H1 (cell line): ENCODE measurements around the gene DHRS12. TPM values are rescaled to one million over a fixed set of nuclear protein-coding genes. Genes with fewer than 3 reads are reported as not detected.

Experiments
- CTCF ChIA-PET: fragments of 300-600 bp; sonication (Branson Sonifier 250); formaldehyde crosslinking; loops from one replicate; lab custom pipeline; 2021; ENCODE audit not compliant: partially characterized antibody; lab: Charles Lee
- POLR2A ChIA-PET: fragments of 300-600 bp; sonication (Branson Sonifier 250); formaldehyde crosslinking; loops from one replicate; lab custom pipeline; 2021; ENCODE audit warnings: inconsistent platforms; ENCODE audit not compliant: partially characterized antibody; lab: Charles Lee
- DNase-seq, 2 experiments: peaks; one replicate each; pipeline versions ENCODE4 v3.0.0 to v3.0.0-alpha.2; 2010 to 2022; ENCODE audit warnings: low spot score in 2 of 2, low read depth in 1 of 2, mixed read lengths in 1 of 2
- FAIRE-seq: peaks from 2 replicates; lab custom pipeline; 2011; peaks lifted over from hg19 to GRCh38; lab: Jason Lieb, UNC
- H2AFZ ChIP-seq: 2 replicates; pipeline ENCODE4 v1.8.1; 2012; ENCODE audit warnings: low read length, inconsistent platforms
- H2AK5ac ChIP-seq: 2 replicates; pipeline ENCODE4 v1.6.1; 2013; ENCODE audit warnings: low read depth, low read length
- H2BK120ac ChIP-seq: replicated peaks from 2 replicates; pipeline ENCODE3; 2013; ENCODE audit warnings: low read depth, low read length, inconsistent platforms
- H2BK12ac ChIP-seq: 2 replicates; pipeline ENCODE4 v1.6.1; 2013; ENCODE audit warnings: low read depth, low read length
- H2BK15ac ChIP-seq: 2 replicates; pipeline ENCODE4 v1.6.1; 2013; ENCODE audit warnings: low read length
- H2BK20ac ChIP-seq: 2 replicates; pipeline ENCODE4 v1.6.1; 2013; ENCODE audit warnings: low read length
- H2BK5ac ChIP-seq: 2 replicates; pipeline ENCODE4 v1.6.1; 2013; ENCODE audit warnings: low read depth, low read length
- H3K14ac ChIP-seq: 2 replicates; pipeline ENCODE4 v1.6.1; 2013; ENCODE audit warnings: inconsistent platforms; ENCODE audit not compliant: insufficient read length
- H3K18ac ChIP-seq: 2 replicates; pipeline ENCODE4 v1.6.1; 2013; ENCODE audit warnings: low read length; ENCODE audit errors: extremely low read depth
- H3K23ac ChIP-seq: 2 replicates; pipeline ENCODE4 v1.6.1; 2013; ENCODE audit warnings: inconsistent platforms; ENCODE audit not compliant: insufficient read length
- H3K23me2 ChIP-seq: 2 replicates; pipeline ENCODE4 v1.6.1; 2013; ENCODE audit warnings: low read depth, low read length
- H3K27ac ChIP-seq: 2 replicates; pipeline ENCODE4 v1.6.1; 2011; ENCODE audit warnings: low read depth, low read length, inconsistent platforms
- H3K27me3 ChIP-seq, 4 experiments: replicated peaks in 1 of 4; 1 replicate in 1 of 4; 2 replicates in 3 of 4; pipeline versions ENCODE4 v1.6.1 to v1.8.1; 2011 to 2013; ENCODE audit warnings: low read length in 3 of 4, mild to moderate bottlenecking in 3 of 4, inconsistent platforms in 2 of 4, mixed read lengths in 2 of 4, moderate library complexity in 1 of 4; ENCODE audit not compliant: control insufficient read depth in 3 of 4, insufficient read depth in 3 of 4; ENCODE audit errors: extremely low read depth in 1 of 4
- H3K36me3 ChIP-seq, 4 experiments: 2 replicates each; pipeline versions ENCODE4 v1.6.1 to v1.8.1; 2011 to 2013; ENCODE audit warnings: mild to moderate bottlenecking in 4 of 4, low read length in 3 of 4, moderate library complexity in 2 of 4, control low read depth in 1 of 4, inconsistent platforms in 1 of 4; ENCODE audit not compliant: insufficient read depth in 4 of 4, control insufficient read depth in 2 of 4
- H3K4ac ChIP-seq: replicated peaks from 2 replicates; pipeline ENCODE3; 2013; ENCODE audit warnings: low read length, low read depth, mixed read lengths, inconsistent platforms; ENCODE audit not compliant: insufficient read length
- H3K4me1 ChIP-seq, 4 experiments: replicated peaks in 1 of 4; 1 replicate in 1 of 4; 2 replicates in 3 of 4; pipeline versions ENCODE4 v1.6.1 to v1.8.1; 2011 to 2013; ENCODE audit warnings: low read length in 3 of 4, inconsistent platforms in 2 of 4, mixed read lengths in 1 of 4; ENCODE audit not compliant: insufficient read depth in 4 of 4, control insufficient read depth in 3 of 4
- H3K4me2 ChIP-seq, 2 experiments: 2 replicates each; pipeline versions ENCODE4 v1.6.1 to v1.8.1; 2011 to 2013; ENCODE audit warnings: low read depth in 2 of 2, low read length in 2 of 2, control low read depth in 1 of 2, inconsistent platforms in 1 of 2, mild to moderate bottlenecking in 1 of 2; ENCODE audit not compliant: insufficient read depth in 1 of 2
- H3K4me3 ChIP-seq, 4 experiments: fragments of 200-600, 300-600 bp in 1 of 4; sonication (generic), shearing (Covaris generic), sonication (Bioruptor Twin) in 1 of 4; 2 replicates each; pipeline versions ENCODE4 v1.5.1 to v1.8.1; 2011 to 2016; ENCODE audit warnings: low read length in 4 of 4, low read depth in 3 of 4, control low read depth in 2 of 4, inconsistent platforms in 2 of 4, mild to moderate bottlenecking in 2 of 4, mixed read lengths in 1 of 4, moderate library complexity in 1 of 4; ENCODE audit not compliant: insufficient read depth in 2 of 4; ENCODE audit errors: extremely low read depth in 1 of 4
- H3K56ac ChIP-seq: replicated peaks from 2 replicates; pipeline ENCODE3; 2013; ENCODE audit warnings: low read depth, mild to moderate bottlenecking, mixed read lengths, low read length, inconsistent platforms; ENCODE audit not compliant: insufficient read length
- H3K79me1 ChIP-seq: 2 replicates; pipeline ENCODE4 v1.6.1; 2013; ENCODE audit warnings: low read depth, low read length, control low read depth
- H3K79me2 ChIP-seq, 2 experiments: 2 replicates each; pipeline versions ENCODE4 v1.6.1 to v1.8.1; 2012 to 2013; ENCODE audit warnings: low read length in 2 of 2, mild to moderate bottlenecking in 2 of 2, inconsistent platforms in 1 of 2; ENCODE audit not compliant: insufficient read depth in 2 of 2, control insufficient read depth in 1 of 2
- H3K9ac ChIP-seq, 4 experiments: replicated peaks in 1 of 4; 1 replicate in 1 of 4; 2 replicates in 3 of 4; pipeline versions ENCODE4 v1.6.1 to v1.8.1; 2011 to 2013; ENCODE audit warnings: low read depth in 3 of 4, low read length in 3 of 4, control low read depth in 2 of 4, mild to moderate bottlenecking in 2 of 4, moderate library complexity in 2 of 4, inconsistent platforms in 1 of 4; ENCODE audit errors: extremely low read depth in 1 of 4
- H3K9me3 ChIP-seq, 2 experiments: 2 replicates each; pipeline versions ENCODE4 v1.6.1 to v1.8.1; 2012 to 2013; ENCODE audit warnings: mild to moderate bottlenecking in 2 of 2, moderate library complexity in 2 of 2, control low read depth in 1 of 2, inconsistent platforms in 1 of 2, low read depth in 1 of 2, low read length in 1 of 2, mixed read lengths in 1 of 2; ENCODE audit not compliant: insufficient read depth in 2 of 2
- H4K20me1 ChIP-seq, 2 experiments: replicated peaks in 1 of 2; 2 replicates each; pipeline versions ENCODE3 to v1.8.1; 2011 to 2013; ENCODE audit warnings: inconsistent platforms in 2 of 2, low read length in 2 of 2, mild to moderate bottlenecking in 1 of 2; ENCODE audit not compliant: insufficient read depth in 2 of 2, control insufficient read depth in 1 of 2
- H4K5ac ChIP-seq: 2 replicates; pipeline ENCODE4 v1.6.1; 2013; ENCODE audit warnings: low read length, low read depth, mixed read lengths, inconsistent platforms; ENCODE audit not compliant: insufficient read length
- H4K8ac ChIP-seq: 2 replicates; pipeline ENCODE4 v1.8.0; 2013; ENCODE audit warnings: mild to moderate bottlenecking, moderate library complexity, low read length, inconsistent platforms; ENCODE audit not compliant: insufficient read depth; ENCODE audit errors: extremely low read depth
- H4K91ac ChIP-seq: replicated peaks from 2 replicates; pipeline ENCODE3; 2013; ENCODE audit warnings: low read length, mixed read lengths, inconsistent platforms; ENCODE audit not compliant: insufficient read length
- ASH2L ChIP-seq: fragments of 200-600, 300-600 bp; sonication (generic); IDR thresholded peaks from one replicate; pipeline ENCODE4 v1.7.1; 2017; ENCODE audit warnings: low read length
- CBX5 ChIP-seq: fragments of 300-800, 300-1000 bp; sonication (generic); IDR thresholded peaks from 2 replicates; pipeline ENCODE4 v1.7.1; 2016; ENCODE audit warnings: antibody characterized with exemption, low read length, low read depth
- EP300 ChIP-seq, 2 experiments: IDR thresholded peaks; 1 replicate in 1 of 2; 2 replicates in 1 of 2; pipeline ENCODE4 v1.6.1; 2011 to 2012; ENCODE audit warnings: low read depth in 2 of 2, low read length in 2 of 2, mild to moderate bottlenecking in 2 of 2, borderline replicate concordance in 1 of 2, inconsistent platforms in 1 of 2, moderate library complexity in 1 of 2
- JUND ChIP-seq: IDR thresholded peaks from 2 replicates; pipeline ENCODE4 v1.6.1; 2011; ENCODE audit warnings: mild to moderate bottlenecking, improper control_type of control experiment, low read length
- POLR2AphosphoS5 ChIP-seq: IDR thresholded peaks from 2 replicates; pipeline ENCODE4 v1.6.1; 2011; ENCODE audit warnings: low read depth, low read length
- RBBP5 ChIP-seq: IDR thresholded peaks from 2 replicates; pipeline ENCODE4 v1.7.1; 2012; ENCODE audit warnings: low read depth, mild to moderate bottlenecking, inconsistent platforms, low read length, moderate library complexity, borderline replicate concordance
- TAF7 ChIP-seq: optimal IDR thresholded peaks from 2 replicates; pipeline ENCODE3; 2011; ENCODE audit warnings: low read depth, mild to moderate bottlenecking, inconsistent platforms, low read length, moderate library complexity, borderline replicate concordance
- WGBS, 2 experiments: shearing (Covaris generic) in 1 of 2; methylation state at CpG; one replicate each; pipeline versions ENCODE4 v1.1.6 to v1.1.7; 2013 to 2015; ENCODE audit warnings: low lambda C conversion rate in 2 of 2, mixed read lengths in 2 of 2, inconsistent platforms in 1 of 2, low coverage in 1 of 2, missing lambda C conversion rate in 1 of 2; ENCODE audit not compliant: insufficient replicate concordance in 2 of 2, insufficient coverage in 1 of 2, insufficient read length in 1 of 2; ENCODE audit errors: extremely low coverage in 1 of 2, missing lambda C conversion rate in 1 of 2; 5-methylcytosine and 5-hydroxymethylcytosine counted together
- polyA plus RNA-seq, 7 experiments: library from polyadenylated mRNA; depleted of rRNA in 3 of 7; stranded (reverse) in 5 of 7; unstranded in 2 of 7; fragments of >200 nt in 5 of 7; fragments of 200-250 nt in 2 of 7; gene quantifications; 1 replicate in 5 of 7; 2 replicates in 1 of 7; 4 replicates in 1 of 7; pipeline versions ENCODE4 v1.2.1 to v1.2.3, GENCODE V29; 2011 to 2013; ENCODE audit warnings: missing spikeins in 2 of 7, mixed read lengths in 2 of 7
- total RNA-seq: library from RNA; stranded (reverse); fragmentation: NEBNext Ultra II Directional; extraction: Animal tissue kit (Norgen Biotek cat#: 25700); gene quantifications from 2 replicates; pipeline ENCODE4 v1.2.1, GENCODE V29; 2021

DHRS12 gene
- total and polyA plus RNA-seq, 2 of the 8 experiments (the other 6 are each of a cell fraction or from before 2014, with no cell fraction given): 8.7 TPM

DNA sequence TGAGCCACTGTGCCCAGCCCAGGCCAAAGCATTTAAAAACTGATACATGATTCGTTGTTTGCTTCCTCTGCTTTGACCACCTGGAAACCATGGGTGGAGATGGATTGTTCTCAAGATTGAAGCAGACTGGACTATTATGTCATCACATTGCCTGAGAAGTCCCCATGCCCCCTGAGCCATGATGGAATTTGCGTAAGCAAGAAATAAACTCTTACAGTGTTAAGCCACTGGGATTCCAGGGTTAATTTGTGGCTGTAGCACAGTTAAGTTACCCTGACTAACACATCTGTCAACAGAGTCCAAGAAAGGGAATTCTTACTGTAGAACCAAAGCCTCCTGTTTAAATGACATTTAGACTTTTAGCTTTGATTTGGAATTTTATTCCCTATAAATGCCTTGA, 19.4 kb upstream of the DHRS12 start:
- H2AFZ ChIP-seq: no peak overlapping the region
- DNase-seq: no peak
- no peak overlapping the region for H3K4me2 ChIP-seq
- H3K23me2 ChIP-seq: no peaks in the 10 kb centered on the region
- ChIA-PET CTCF (interaction anchor here (1.4 to 11.2 kb wide), 3 partner anchors 10 to 21 kb away, joined by 8 to 98 read pairs (median 29); partner anchors contain the start of gene TMEM272), POLR2A (interaction anchor here (0.9 kb wide), 1 partner anchor 370 kb away, joined by 3 read pairs; the partner anchor contains the start of gene INTS6)
- H3K79me2 ChIP-seq: no peaks in the 10 kb centered on the region
- no peaks in the 10 kb centered on the region for H4K20me1 ChIP-seq
- no peak overlapping the region for H2AK5ac ChIP-seq
- H3K4me1 ChIP-seq: peaks cover 0 to 10% (median 5%) of the 10 kb centered on the region in 4 experiments; a peak in 5 of 7 replicates
- H3K9me3 ChIP-seq: no peaks in the 10 kb centered on the region
- no peak overlapping the region for H4K5ac ChIP-seq
- H3K4me3 ChIP-seq: no peak overlapping the region
- H3K4ac ChIP-seq: no peak overlapping the region
- FAIRE-seq: no peak
- H2BK120ac ChIP-seq: no peak overlapping the region
- H3K14ac ChIP-seq: no peak overlapping the region
- H4K91ac ChIP-seq: no peak overlapping the region
- H3K9ac ChIP-seq: no peak overlapping the region
- no peak overlapping the region for H3K18ac ChIP-seq
- H2BK15ac ChIP-seq: no peak overlapping the region
- WGBS, 2 experiments: 86% methylated on average over 2 of the region's 2 CpGs; no CpG with 5 or more reads in 1 of the 2 experiments
- no peak overlapping the region for H3K27ac ChIP-seq
- H3K36me3 ChIP-seq: no peaks in the 10 kb centered on the region
- H2BK20ac ChIP-seq: no peak overlapping the region
- H4K8ac ChIP-seq: no peak overlapping the region
- peaks cover 0 to 3% (median 1%) of the 10 kb centered on the region in 4 experiments; a peak in 2 of 7 replicates for H3K27me3 ChIP-seq
- no peak overlapping the region for H2BK5ac ChIP-seq
- H3K79me1 ChIP-seq: no peaks in the 10 kb centered on the region
- H3K23ac ChIP-seq: no peak overlapping the region
- H2BK12ac ChIP-seq: no peak overlapping the region
- no peak for TF ChIP-seq ASH2L
- TF ChIP-seq JUND: no peak
- TF ChIP-seq POLR2AphosphoS5: no peak
- no peak for TF ChIP-seq EP300 (IDR thresholded peaks at IDR 0.05; ENCODE audit: borderline replicate concordance in 1 of 2, low read depth in 2 of 2, low read length in 2 of 2)
- TF ChIP-seq TAF7: no peak
- TF ChIP-seq CBX5: no peak
- TF ChIP-seq RBBP5: no peak
- H3K56ac ChIP-seq: no peak overlapping the region
